ENCODE data around the gene RBMS3.
"Not testable (repeated sequence)": the region's sequence is repeated elsewhere in the genome, so short reads cannot be mapped to it uniquely, and the experiment has no call there.

The RBMS3 gene

DNA sequence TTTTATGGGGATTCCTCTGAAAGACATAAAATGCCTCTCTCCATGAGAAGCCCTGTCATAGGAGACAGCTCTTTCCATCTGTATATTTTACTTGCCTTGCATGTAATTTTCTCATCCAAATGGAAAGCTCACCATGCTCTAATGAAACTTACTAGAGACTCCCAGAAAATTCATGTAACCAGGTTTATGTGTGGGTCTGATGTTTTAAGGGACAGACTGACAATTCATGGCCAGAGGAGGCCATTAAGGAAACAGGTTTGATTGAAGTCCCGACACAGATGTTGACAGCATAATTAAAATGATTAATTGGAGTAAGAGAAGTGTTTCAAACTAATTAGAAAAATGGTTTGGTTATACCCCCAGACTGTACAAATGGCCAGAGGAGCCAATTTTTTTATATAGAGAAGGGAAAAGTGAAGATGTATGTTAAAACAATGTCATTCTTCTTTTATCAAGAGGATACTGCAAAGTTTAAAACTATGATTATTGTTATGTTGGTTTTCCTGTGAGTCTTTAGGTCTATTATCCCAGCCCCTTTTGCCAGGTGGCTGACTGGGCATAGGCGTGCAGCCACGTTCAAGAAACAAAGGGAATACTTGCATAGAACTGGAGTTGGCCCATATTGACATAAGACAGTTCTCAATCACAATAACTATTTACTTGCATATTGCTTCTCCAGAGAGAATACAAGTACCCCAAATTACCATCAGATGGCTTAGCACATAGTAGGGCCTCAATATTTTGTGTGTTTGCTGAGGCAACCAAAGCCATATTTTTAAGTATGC lies 64.8 kb downstream of the RBMS3 start:
- no peak for DNase-seq

DNA sequence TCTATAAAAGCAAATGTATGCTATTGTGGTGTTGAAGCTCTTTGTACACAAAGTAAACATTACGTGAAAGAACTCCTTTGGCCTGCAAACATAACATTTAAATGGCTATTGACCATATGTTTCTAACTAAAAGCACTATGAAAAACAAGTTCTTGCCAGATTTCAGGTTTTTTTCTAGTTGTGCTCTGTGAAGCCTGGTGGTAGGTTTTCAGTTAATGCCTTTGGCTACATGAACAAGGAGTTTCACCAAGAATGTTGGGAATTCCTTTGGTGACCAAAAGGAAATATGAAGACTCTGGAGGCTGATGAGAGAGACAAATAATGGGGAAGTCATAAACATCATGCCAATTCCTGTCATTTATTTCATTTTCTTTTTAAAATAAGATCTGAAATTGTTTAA lies 66.0 kb downstream of the RBMS3 start:
- DNase-seq: peak; percentile 94

DNA sequence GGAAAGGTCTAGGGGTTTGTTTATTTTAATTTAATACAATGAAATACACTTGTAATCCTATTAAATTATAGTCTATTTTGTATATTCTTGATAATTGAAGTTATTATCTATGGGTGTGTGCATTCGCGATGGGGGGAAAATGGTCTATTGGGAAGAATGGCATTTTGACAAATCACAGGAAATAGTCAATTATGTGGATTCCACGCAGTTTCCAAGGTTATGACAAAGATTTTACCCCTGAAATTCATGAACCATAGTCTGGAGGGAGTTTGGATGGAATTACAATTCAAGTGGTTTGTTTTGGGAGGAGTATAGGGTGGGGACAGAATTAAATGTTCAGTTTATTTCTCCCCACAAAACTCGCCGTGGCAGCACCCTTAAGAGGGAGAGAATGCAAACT lies 66.5 kb downstream of the RBMS3 start:
- DNase-seq: no peak

DNA sequence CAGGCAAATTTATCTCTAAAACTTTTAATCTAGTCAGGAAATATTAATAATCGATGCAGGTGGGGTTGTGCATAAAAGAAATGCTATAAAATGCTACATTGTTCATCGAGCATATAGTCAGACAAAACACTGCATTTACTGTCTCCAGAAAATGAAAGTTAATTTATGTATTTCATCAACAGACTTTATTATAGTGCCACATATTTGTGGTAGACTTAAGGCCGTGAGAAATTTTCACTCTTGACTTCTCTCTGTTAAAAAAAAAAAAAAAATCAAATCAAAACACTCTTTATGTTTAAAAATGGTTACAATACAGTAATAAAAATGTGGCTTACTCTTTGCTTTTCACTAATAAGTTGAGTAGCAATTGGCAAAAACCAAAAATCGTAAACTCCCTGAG lies 67.4 kb downstream of the RBMS3 start:
- DNase-seq: no peak

DNA sequence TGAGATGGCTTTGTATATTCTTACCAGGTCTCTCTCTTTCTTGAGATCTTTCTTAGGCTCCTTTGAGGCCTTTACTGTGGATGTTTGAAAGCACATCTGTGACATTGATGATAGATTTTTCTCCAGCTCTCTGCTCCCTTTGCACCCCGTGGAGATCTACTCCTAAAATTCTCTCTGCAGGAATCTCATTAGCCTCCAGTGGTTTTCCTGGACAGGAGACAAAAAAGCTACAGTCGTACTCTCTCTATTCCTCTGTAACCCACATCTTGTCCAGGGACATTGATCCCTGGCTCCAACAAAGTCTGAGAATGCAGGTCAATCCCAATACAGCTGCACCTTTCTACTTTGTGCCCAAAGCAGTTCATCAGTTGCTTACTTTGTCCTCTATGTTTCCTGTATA lies 68.2 kb downstream of the RBMS3 start:
- DNase-seq: no peak

DNA sequence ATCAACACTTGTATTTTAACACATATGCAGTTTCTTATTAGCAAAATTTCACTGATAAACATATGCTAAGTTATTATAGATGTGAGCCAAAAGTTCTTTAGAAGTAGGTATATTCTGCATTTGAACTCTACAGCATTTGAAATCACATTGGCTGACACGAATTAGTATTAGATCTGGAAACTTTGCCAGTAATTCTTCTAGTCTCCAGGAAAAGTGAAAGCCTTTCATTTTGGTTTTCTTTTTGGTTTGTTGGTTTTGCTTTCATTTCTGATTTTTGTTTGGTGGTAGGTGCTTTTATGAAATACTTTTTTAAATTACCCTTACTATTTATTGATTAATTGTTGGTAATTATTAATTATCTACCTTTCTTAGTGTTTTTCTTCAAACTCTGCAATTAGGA lies 72.9 kb downstream of the RBMS3 start:
- no peak for DNase-seq

DNA sequence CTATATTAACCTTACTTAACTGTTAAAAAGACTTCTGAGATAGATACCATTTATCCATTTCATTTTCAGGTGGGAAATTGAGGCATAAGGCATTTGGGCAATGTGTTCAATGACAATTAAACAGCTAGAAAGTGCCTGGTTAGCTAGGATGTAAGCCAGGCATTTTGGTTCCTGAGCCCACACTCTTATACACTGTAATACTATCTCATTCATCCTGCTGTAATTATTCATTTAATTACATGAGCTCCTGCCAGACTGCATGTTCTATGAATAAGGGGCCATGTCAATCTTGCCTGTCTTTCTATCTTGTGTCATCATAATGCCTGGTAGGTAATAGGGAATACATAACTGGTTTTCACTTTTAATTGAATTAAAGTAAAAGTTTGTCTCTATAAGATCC lies 74.0 kb downstream of the RBMS3 start:
- no peak for DNase-seq

DNA sequence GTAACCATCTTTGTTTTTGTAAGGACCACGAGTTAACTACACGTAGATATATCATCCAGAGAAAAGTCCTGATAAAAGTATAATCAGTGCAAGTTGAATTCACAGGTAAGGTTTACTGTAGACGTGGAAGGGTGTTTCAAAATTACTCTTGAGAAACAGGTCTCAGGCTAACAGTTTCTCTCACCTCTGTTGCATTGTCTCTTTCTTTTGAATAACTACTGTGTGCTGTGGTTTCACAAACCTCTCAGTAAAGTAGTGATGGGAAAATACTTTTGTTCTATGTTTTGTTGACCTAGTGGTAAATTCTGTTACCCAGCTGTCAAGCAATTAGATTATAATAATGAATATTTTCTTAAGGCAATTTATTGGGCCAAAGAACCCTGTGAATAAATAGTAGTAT lies 75.2 kb downstream of the RBMS3 start:
- no peak for DNase-seq

DNA sequence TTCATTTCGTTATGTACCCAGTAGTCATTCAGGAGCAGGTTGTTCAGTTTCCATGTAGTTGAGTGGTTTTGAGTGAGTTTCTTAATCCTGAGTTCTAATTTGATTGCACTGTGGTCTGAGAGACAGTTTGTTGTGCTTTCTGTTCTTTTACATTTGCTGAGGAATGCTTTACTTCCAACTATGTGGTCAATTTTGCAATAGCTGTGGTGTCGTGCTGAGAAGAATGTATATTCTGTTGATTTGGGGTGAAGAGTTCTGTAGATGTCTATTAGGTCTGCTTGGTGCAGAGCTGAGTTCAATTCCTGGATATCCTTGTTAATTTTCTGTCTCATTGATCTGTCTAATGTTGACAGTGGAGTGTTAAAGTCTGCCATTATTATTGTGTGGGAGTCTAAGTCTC lies 79.4 kb downstream of the RBMS3 start:
- DNase-seq: not testable (repeated sequence)

DNA sequence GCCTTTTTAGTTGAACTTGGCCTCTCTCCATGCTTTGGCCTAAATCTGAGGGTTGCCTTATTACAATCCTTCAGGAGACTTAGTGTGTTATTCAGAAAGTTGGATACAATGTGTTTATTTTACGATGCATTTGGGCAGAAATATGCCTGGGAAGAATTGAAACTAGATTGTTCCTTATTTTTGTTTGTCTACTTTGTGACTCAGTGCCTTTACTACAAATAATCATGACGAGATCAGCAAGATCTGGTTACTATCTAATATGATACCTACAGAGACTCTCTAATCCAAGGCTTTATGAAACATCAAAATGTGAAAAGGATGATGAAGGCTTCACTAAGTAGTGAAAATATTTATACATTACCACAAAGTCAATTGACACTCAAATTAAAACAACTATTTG lies 82.2 kb downstream of the RBMS3 start:
- no peak for DNase-seq

DNA sequence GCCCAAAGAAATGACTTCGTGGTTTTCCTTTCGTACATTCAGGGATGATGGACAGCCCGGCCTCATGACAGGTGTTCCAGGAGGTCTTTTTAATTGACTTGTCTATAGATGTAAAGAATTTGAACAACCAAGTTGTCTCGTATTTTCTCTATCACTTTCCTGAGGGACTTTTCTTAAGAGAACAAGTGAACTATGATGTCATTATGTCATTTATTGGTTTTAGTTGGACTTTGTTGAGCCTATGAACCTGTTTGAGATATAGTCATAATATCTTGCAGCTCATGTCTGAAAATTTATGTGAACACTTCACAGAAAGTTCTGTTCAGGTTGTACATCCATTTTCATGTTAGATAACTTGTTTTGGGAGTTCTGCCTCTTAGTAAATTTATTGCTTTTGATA lies 89.2 kb downstream of the RBMS3 start:
- no peak for DNase-seq

DNA sequence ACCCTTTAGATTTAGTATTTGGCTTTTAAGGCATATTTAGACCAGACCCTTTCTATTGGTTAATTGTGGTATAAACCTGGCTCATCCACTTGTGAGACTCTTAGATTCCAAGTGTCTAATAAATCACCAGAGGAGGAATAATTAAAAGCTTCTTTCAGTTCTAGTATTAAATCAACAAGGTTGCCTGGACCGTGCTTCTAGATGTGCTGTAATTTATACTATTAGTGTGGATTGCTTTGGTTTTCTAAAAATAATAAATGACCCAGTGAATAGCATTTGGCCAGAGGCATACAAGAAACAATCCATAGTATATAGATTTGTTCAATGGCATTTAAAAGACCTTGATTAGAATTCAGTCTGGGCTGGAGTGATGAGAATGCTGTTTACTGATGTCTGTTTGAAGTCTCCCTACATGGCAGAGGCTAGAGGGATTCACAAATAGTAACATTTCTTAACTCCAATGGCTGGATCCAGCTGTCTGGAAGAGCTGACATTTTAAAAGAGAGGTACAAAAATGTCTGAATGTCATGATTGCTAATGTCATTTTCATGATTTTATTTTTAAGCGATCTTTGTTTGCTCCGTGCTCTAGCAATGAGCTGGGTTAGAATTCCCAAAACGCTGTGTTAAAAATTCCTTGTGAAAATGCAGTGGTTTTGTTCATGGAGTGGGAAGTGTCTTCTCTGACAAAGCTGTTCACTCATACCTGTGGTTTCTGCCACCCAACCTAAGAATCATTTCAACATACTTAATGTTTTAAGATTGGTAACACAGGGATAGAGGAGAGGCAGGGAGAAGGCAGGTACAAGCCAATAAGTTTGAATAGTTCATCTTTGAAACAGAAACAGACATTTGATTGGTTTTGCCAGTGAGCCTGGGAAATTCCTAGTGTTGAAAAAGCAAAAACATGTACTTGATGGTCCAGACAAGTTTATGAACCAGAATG lies 89.9 kb downstream of the RBMS3 start:
- DNase-seq: peak; percentile 35

DNA sequence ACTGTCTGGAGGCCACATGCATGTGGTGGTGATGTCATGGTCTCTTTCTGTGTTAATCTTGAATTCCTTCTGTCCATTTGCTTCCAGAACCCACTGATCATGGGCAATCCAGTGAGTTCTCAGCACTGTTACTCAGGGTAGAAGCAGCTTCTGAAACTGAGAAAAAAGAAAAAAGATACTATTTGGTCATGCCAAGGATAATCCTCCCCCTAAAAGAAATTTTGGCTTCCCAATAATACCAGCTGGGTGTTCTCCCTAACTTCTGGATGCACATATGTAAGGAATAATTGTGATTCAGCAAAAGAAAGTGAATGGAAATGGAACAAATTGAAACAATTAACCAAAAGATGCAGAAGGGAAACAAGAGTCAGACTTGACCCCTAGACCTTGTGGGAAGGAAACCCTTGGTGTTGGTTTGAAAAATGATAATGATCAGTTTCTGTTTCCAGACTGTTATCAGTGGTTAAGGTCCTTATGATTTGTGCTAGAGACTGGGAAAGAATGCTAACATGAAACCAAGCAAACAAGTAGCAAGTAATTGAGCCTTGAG lies 92.3 kb downstream of the RBMS3 start:
- peak; percentile 83 for DNase-seq

DNA sequence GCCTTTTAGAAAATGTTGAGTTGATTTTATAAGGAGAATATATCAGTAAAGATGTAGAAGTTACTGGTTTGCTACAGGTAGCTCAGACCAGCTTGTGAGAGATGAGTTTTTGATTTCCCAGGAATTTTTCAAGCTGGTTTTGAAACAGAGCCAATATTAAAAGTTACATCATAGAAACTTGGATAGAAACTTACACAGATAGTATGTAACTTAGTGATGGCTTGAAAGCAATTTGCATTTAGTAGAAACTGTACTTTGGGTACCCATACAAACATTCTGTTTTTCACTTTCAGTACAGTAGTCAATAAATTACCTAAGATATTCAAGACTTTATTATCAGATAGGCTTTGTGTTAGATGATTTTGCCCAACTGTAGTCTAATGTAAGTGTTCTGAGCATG lies 93.4 kb downstream of the RBMS3 start:
- no peak for DNase-seq

DNA sequence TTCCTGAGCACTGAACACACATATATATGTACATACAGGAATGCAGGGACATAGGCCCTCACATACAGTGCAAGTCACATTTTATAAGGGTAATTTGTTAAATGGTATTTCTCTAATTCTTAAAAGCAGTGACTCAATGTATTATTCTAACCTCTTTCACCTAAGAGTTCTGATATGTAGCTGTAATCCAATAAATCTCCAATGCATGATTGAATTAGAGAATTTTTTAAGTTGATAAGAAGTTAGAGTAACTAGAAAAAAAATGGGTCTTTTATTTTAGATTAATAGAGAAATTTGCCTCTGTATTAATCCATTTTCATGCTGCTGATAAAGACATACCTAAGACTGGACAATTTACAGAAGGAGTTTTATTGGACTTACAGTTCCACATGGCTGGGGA lies 98.2 kb downstream of the RBMS3 start:
- DNase-seq: no peak

DNA sequence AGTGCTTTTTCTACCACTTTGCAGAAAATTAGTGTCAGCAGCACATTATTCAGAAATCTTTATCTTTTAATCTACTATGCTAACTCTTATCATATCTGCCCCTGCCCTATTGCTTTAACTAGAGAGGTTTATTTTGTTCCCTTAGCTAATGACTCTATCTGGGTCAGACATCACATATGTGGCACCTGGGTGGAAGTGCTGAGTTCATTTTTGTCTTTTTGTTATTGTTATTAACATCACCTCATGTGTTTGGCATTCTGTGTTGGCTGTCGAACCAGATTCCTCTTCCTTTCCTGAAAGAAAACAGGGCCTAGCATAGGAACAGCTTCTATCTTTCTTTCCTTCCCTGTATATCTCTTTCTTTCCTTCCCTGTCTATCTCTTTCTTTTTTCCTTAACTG lies 100.7 kb downstream of the RBMS3 start:
- peak; percentile 50 for DNase-seq

DNA sequence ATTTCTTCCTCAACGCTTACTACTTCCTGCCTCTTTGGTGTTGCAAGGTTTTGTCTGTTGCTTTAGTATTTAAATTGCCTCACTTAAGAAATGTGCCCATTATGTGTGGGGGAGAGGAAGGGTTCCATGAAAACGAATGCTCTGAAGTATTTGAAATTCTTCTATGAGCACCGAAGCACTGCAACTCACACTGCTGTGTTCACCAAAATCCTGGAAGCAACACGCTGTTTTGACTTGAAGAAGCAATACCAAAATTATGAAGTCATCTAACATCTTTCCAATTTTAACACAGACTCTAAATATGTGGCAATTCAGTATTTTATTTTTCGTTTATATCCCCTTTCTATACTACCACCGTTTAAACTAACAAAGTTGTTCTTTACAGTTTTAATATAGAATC lies 101.5 kb downstream of the RBMS3 start:
- DNase-seq: peak; percentile 77

DNA sequence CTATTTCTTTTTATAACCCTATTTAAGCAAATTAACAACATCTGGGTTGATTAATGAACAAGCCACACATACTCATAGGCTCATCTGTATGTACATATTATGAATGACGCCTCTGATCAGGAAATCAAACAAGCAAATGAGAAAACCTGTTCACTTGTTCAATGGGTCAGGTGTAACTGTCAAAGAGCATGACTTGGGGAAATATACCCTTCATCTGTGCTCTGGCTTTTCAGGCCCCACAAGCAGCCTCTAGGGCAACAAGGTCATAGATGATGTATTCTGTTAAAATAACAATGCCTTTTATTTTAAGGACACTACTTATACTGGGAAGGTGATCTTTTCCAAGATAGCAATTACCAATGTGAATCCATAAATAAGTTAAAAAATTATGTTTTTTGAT lies 102.0 kb downstream of the RBMS3 start:
- no peak for DNase-seq

DNA sequence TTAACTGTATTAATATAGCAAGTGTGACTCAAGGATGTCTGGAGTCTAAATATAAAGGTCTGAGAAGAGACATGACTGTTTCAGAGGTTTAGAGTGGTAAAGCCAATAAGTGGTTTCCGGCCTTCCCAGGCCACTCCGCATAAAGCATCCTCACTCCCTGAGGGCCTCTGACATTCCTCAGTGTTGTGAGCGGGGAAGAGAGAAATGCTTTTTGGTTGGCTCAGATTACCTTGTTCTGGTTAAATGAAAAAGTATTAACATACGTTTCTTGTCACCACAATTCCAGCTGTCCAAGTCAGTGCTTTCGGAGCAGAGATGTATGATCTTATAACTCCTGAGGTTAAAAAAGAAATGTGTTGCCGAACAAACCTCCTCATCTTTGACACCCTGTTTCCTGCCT lies 103.8 kb downstream of the RBMS3 start:
- peak; percentile 99 for DNase-seq

DNA sequence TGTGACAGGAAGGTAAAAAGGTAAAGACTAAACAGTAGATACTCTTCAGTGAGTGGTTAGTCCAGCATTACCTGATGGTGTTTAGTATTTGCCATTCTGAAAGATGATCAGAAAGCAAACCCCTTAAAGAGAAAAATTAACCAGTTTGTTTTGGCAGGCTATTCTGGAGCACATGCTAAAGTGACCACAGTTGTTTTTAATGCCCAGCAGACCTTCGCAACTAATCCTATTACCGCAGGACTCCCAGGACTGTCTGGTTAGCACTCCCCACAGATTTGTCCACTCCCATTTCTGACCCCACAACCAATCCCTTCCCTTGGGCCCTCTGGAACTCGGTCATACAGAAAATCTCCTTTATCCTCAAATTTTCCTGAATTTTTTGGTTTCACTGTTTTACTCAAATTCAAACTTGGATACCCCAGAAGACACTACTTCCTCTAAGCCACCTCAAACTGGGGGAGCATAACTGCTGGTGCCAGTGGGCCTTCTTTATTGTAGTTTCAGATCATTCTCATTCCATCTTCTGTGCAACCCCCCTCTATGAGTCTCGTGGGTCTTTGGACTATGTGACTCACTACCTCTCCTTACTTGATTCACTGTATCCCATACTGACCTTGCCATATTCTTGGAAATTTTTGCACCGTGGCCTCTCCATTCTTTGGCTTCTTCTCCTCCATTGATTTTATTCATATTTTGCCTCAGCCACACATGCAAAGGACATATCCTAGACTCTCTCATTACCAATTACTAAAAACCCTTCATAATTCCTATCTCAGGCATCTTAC lies 104.4 kb downstream of the RBMS3 start:
- DNase-seq: peak; percentile 90

DNA sequence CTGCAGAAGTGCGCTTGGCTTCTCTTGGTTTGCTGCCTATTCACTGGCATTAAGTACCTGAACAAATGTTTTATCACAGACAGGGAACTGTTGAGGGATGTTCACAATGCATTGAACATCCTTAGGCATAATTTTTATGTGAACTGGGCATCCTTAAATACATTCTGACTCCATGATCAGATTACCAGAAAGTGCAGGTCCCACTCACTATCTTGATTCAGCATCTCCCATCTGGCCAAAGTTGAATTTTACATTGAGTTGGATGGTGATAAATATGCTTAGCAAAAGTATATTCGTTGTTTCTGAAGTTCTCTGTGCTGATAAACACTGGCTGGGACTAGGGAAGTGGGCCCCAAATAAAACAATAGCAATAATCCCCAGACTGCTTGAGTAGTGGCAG lies 108.5 kb downstream of the RBMS3 start:
- no peak for DNase-seq

DNA sequence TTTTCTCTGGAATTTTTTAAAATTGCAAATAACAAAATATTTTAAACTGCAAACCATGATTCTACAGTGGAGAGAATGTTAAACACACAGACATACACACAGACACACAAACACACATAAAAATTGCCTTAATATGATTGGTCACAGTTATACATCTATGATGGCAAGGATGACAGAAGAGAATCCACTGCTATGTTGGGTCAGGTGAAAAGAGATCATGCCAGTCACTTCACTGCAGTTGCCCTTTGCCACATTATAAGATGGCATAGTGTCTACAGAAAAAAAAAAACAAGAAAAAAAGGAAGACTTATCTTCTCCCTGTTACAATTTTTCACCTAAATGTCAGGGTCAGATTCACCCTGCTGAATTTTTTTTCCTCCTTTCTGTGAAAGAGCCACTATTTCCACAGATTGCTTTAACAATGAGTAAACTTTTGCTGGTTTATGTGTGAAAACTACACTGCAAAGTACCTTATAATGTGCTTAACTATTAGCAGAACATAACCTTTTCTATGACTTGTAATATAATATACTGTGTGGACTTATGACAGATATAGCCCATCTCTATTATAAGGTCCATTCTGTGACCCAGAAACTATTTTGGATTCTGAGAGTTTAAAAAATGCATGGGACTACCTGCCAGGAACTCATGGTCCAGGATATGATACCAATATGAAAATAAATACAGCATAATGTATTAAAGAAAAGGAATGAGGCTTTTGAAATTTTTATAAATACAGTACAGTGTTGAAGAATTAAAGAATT lies 111.9 kb downstream of the RBMS3 start:
- DNase-seq: no peak
